Raji (cell line): ENCODE data around the gene ZNF827.

Source experiments
- POLR2A ChIP-seq: IDR thresholded peaks from 2 replicates; pipeline ENCODE4 v1.6.1; 2011; ENCODE audit warnings: low read depth, low read length, control low read depth; ENCODE audit not compliant: insufficient read depth

Gene ZNF827

DNA sequence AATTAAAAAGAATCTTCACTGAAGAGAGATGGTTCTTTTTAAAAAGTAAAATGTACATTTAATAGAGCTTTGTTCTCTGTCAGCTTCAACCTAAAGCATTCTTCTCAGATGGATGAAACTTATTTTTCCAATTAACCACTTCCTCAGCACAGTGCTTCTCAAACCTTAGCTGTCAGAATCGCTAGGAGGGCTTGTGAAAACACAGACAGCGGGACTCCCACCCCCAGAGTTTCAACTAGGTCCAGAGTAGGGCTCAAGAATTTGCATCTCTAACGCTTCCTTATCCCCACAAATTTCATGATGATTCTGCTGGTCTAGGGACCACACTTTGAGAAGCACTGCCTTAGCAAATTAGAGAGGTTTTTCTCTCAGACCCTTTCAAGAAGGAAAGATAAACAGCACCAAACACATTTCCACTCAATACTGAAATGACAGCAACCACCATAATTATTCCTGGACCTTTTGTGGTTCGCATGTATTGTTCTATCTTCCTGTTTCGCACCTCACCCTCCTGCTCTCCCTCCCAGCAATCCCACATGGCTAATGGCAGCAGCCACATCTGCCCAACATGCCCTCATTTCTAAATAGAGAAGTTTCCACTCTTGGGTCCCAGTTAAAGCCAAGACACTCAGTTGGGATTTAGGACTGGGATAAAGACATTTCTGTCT lies 73.2 kb downstream of the ZNF827 start:
- TF ChIP-seq POLR2A = no peak

DNA sequence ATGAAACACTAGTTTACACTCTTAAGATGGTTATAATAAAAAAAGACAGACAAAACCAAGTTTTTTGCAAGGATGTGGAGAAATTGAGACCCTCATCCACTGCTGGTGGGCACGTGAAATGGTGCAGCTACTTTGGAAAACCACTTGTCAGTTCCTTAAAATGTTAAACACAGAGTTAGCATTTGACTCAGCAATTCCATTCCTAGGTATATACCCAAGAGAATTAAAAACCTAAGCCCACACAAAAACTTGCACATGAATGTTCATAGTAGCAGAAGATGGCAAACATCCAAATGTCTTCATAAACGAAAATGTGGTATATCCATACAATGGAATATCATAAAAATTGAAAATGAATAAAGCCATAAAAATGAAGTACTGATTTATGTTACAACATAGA lies 75.4 kb downstream of the ZNF827 start:
- no peak for TF ChIP-seq POLR2A

DNA sequence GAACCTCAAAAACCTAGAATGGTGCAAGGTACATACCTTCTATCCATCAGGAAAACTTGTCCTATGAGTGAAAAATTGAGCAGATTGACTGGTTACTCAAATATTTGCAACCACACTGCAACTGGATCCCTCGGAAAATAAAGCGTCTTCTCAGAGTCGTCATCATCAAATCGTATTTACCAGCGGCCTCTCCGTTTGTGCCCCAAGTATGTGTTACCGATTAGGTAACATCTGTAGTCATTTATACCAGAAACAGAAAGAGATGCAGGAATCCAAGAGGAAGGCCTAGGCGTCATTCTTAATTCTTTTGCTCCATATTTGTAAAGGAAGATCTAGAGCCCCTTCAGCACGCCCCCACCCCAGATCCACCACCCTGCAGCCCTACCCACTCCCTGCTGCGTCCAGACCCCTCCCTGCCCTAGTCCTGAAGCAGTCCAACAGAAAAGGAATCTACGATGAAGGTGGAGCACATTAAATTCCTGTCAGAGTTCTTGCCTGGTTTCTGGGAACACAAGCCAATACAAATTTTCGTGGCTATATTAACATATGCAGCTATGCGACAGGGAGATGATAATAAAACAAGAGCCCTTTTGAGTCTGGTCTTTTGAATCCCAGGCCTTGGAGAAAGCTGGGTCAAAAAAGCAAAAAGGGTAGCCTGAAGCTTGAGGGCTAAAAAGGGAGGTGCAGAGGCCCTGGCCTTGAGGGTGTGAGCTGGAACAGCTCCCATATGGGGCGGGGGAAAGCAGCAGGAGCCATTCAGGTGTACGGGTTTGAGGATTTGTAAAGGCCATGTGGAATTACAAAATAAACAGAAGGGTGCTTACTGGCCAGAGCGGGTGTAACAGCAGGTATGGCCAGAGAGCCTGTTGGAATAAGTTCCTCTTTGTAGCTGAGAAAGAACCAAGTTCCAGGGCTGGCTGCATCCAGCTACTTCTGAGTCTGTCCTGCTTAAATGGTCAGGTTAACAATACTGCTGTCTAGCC lies 77.0 kb downstream of the ZNF827 start:
- TF ChIP-seq POLR2A = no peak

DNA sequence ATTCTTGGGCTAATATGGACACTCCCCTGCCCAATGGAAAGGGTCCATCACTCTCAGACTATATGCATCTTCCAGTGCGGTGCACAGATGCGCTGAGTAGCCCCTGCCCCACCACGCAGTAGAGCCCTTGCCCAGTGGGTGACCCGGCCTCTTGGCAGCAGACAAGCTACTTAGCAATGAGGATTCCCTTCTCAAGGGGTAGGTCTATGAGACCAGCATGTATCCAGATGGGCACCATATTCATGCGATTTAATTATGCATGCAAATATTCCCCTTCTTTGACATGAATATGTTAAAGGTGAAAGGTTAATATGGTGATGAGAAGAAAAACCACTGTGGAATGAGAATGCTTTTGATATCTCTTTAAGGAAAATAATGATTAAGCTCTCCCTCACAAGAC lies 77.7 kb downstream of the ZNF827 start:
- TF ChIP-seq POLR2A = no peak

DNA sequence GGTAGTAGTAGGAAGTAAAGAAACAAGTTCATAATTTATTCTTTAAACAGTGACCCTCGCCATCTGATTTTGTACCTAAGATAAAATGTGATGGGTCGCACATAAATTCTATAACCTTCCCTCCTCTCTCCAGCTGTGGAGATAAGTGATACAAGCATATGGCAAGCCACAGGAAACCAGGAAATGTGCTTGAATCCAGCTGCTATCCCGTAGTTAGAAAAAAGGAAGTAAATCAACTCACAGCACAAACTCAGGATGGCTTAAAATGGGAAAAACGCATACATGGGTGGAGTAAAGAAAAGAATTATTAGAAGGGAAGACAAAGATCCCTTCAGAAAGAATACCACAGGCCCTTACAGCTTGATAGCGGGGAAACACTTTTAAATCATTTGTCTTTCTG lies 78.2 kb downstream of the ZNF827 start:
- no peak for TF ChIP-seq POLR2A

DNA sequence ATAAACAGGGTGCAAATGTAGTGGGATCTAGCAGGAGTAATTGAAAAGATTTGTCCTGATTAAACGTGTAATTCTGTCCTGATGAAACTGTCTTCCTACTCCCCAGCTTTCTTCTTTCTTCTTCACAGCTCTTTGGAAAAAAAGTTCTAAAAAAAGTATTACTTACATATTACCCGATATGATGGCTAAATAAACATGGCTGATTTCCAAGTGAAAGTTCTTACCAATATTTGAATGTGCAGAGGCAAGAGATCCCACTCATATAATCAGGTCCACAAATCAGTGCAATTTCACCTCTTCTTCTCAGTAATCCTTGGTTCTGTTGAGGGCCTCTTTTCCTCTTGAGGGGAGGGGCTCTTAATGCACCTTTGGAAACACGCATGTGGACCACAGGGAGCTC lies 78.7 kb downstream of the ZNF827 start:
- no peak for TF ChIP-seq POLR2A

DNA sequence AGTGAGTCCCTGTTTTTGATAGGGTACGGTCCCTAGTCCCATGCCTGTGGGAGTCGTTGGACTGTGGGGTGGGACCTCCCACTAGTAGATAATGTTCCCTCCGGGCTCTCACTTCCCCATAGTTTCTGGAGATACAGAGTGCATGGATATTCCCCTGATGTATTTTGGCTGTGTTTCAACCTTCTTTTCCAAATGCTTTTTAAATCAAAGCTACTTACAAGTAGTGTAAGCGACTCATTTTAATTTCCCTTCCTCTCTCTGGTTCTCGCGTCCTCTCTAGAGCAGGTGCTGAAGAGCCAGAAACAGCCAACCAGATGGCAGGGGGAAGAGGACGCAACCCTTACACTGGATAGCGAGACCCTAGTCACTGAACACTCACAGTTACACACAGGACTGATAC lies 79.2 kb downstream of the ZNF827 start:
- no peak for TF ChIP-seq POLR2A

DNA sequence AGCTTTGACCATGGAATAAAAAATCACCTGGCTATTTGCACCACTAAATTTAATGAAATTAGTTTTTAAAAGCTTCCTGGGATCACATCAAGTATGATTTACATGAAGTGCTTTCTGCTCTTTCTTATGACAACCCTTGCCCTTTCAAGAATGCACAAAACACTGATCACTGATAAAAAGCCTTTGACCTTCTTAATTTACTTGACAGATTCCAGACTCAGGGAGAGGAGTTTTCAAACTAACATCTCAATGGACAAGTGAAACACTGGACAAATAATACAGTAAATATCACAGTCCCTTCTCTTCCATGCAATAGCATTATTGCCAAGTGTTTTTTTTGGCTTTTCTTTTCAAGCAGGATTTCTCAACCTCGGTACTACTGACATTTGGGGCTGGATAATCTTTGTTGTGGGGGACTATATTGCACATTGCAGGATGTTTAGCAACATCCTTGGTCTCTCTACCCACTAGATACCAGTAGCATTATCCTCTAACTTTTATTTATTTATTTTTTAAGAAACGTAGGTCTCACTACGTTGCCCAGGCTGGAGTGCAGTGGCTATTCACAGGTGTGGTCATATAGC lies 86.3 kb downstream of the ZNF827 start:
- no peak for TF ChIP-seq POLR2A

DNA sequence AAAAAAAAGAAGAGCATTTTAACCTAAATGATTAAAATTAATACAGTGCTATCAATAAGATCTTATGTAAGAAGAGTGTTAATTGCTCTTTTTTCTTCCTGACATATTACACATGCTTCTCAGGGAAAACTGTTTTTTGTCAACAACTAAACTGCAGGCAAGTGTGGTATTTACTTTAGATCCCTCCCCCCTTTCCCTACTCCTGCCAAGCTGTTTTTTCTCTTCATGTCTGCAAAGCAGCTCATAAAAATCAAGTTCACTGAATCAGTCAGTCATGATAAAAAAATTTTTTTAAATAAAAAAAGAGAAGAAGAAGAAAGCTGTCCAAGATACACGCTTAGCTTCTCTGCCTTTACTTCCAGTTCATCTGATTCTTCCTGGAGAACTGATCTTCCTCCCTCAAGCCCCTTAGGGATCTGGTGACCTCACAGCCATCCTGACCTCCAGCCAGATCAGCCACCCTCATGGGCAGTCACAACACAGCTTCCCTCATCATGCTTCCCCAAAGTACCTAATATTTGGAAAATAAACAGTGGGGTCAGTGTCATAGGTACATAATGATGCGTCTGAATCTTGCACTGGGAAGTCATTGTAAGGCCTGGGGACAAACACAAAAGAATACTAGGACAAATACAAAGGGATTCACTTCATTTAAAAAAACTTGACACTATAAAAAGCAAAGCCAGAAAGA lies 87.0 kb downstream of the ZNF827 start:
- TF ChIP-seq POLR2A = no peak

DNA sequence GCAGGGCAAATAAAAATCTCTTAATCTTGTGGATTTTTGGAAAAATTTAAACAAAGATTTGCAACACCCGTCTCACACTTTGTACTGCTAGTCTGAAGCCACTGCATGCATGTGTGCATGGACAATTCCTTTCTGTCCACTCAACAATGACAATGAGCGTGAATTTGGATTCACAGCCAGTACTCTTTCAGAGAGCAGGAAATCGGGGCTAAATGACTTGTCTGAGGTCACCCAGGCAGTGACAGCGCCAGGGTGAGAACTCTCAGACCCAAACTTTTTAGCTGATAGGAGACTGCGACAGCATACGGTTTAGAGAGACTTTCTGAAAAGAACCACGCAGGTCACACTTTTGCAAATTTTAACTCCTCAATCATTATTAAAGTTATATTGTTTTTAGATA lies 90.9 kb downstream of the ZNF827 start:
- no peak for TF ChIP-seq POLR2A

DNA sequence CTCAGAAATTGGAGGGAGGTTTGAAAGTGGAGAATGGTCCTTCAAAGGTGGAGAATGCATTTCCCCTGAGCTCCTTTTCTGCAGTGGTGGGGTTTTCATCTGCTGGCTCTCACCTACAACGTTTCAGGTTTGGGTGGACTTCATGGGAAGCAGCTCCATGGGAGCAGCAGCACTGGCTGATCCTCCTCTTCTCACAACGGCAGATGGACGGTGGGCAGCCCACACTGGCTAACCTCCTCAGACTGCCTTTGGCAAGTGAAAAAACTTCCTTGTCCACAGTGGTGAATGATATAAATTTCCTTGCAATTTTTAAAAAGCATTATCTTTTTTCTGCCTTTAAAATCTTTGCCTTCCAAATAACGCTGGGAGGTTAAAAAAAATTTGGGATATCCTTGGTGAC lies 93.5 kb downstream of the ZNF827 start:
- TF ChIP-seq POLR2A = no peak

DNA sequence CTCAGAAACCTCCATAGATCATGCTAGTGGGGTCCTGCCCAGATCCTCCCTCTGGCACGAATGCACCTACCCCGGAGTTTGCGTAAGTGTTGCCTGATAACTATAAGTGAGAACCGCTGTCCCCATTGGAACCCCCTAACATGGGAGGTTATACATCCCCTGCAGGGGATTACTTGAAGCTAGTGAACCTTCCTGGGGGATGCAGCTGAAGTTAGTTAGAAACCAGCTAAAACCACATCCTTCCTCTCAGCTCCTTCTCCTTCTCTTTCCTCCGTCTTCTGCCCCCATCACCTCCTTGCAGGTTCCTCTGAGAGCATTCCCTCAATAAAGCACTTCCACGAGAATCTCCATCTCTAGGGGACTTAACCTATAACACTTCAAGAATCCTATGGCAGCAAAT lies 95.0 kb downstream of the ZNF827 start:
- no peak for TF ChIP-seq POLR2A

DNA sequence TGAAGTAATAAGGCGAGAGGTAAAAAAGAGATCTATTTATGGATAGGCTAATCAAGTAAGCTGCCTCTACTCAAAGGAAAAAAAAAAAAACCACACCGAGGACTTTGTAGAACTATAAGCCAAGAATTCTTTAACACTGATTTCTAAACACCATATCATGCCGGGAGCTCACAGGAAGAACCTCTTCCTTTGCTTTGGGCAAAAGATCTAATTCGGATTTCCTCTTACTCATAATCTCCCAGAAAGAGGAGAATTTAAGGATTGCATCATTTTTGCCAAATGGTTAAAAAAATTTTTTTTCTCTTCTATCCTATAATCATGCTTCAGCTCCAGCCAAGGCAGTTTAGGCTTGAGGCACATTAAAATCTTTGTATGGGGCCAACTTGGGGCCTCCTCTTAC lies 95.5 kb downstream of the ZNF827 start:
- TF ChIP-seq POLR2A = no peak

DNA sequence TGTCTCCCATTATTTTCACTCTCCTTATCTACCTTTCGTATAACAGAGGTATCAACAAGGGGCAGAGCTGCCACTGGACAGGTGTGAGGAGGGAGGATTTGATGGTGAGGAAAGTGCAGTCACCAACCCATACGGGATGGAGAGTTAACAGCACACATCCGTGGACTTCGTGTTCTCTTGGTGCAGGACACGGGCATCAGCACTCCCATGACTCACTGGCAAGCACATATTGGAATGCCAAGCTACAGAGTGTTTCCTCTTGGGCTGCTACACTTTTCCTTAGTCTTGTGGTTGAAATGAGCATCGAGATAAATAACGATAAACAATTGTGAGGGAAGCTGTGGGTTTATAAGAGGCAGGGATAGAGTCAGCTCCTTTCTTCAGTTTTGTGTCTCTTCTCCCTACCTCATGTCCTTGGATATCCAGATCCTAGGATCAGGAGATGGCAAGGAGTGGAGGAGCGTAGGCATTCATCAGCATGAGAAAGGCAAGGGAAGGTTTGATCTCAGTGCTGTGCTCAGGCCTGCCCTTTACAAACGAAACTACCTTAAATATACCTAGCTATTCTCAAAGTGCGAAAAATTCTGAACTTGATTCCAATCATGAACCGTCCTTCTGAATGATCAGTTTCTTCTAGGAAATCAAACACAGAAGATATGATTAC lies 96.3 kb downstream of the ZNF827 start:
- TF ChIP-seq POLR2A = no peak

DNA sequence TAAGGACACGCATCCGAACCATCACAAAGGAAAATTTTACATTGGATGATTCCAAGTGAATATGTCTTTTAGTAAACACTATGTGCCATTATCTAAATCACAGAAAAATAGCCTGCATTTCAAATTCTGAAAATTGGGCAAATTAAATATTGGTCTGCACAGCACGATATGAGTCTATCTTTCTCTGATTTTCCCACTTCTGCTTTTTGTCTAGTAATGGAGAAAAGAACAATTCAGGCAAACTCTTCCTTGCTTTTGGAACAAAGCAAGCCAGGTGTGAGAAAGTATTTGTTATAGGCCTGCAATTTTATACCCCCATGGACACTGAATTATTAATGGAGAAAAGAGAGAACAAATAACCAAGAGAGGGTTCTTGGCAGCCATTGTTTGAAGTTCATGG lies 97.8 kb downstream of the ZNF827 start:
- TF ChIP-seq POLR2A = no peak
